ENCODE results near the gene ANO7.

DNA sequence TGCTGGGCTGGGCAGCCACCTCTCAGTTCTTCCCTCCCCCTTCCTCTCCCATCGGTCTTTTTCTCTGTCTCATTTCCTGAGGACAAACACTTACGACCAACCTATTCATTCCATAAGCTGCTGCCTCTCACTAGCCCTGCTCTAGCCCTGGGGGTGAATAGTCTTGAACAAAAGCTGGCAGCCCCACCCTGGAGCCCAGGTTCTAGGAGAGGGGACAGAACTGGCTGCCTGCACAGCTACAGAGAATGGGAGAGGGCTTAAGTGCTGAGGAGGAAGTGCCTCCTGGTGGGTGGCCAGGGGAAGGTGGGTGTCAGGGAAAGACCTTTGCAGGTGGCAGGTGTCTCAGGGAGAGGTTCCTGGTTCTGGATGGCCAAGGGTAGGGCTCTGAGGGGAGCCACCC is 22.8 kb downstream of the ANO7 start:
- TF ChIP-seq EZH2 (IDR thresholded peaks at IDR 0.05; ENCODE audit: insufficient read depth, poor library complexity, severe bottlenecking): no peak
- no peak for TF ChIP-seq EZH2phosphoT487 (IDR thresholded peaks at IDR 0.05; ENCODE audit: insufficient read depth, low read depth)

Measured in GM23248 (cell line).